Mucosa of descending colon (tissue), 3 donors: ENCODE data around the gene BCL6B. TPM values are rescaled to one million over a fixed set of nuclear protein-coding genes. Genes with fewer than 3 reads are reported as not detected.
"Not testable (repeated sequence)": the region's sequence is repeated elsewhere in the genome, so short reads cannot be mapped to it uniquely, and the experiment has no call there.

ENCODE experiments used
- ATAC-seq: fragments of 200-7000 bp; cut with Tn5 transposase; one replicate; pipeline ENCODE4 v1.9.1; 2020; ENCODE audit warnings: mild to moderate bottlenecking, moderate library complexity
- DNase-seq, 3 donors: peaks; one replicate each; pipeline ENCODE4 v3.0.0-alpha.2; 2020
- H3K36me3 ChIP-seq: fragments of 200-600 bp; one replicate; pipeline ENCODE4 v1.8.0; 2021; ENCODE audit warnings: low read depth, mild to moderate bottlenecking
- H3K4me1 ChIP-seq: fragments of 200-600 bp; one replicate; pipeline ENCODE4 v1.8.0; 2021; ENCODE audit warnings: low read depth, mild to moderate bottlenecking
- H3K4me3 ChIP-seq: fragments of 200-600 bp; one replicate; pipeline ENCODE4 v1.8.0; 2021; ENCODE audit warnings: mild to moderate bottlenecking
- H3K9me3 ChIP-seq: fragments of 200-600 bp; one replicate; pipeline ENCODE4 v1.8.0; 2021; ENCODE audit warnings: mild to moderate bottlenecking
- CTCF ChIP-seq: fragments of 200-600 bp; IDR thresholded peaks from one replicate; pipeline ENCODE4 v1.8.0; 2022; ENCODE audit warnings: antibody characterized with exemption, mild to moderate bottlenecking
- intact Hi-C, 2 donors: fragments of 100-400 bp; cut with DNase I in 1 of 2; cut with micrococcal nuclease in 1 of 2; formaldehyde crosslinking; loops; one replicate each; pipeline versions ENCODE4 v1.11.0 to v1.11.1; 2022; cut with DNase I, micrococcal nuclease
- total RNA-seq, 3 donors: library from RNA; stranded (reverse); fragmentation: NEBNext Ultra II Directional in 2 of 3; extraction: Animal tissue kit (Norgen Biotek cat#: 25700) in 2 of 3; gene quantifications; one replicate each; pipeline versions ENCODE4 v1.2.1 to v1.2.4, GENCODE V29; 2021 to 2023
- donor health status: DM: no; HTN: no; CAD: no; lungs with moderate emphysema.
- donor health status: DM: no; HTN: no; CAD: no.
- donor health status: DM: no; HTN: yes; CAD: no.

Gene BCL6B
- total RNA-seq, 3 donors from 2014 or later, result 2.5 to 9.2 (median 2.8) TPM

DNA sequence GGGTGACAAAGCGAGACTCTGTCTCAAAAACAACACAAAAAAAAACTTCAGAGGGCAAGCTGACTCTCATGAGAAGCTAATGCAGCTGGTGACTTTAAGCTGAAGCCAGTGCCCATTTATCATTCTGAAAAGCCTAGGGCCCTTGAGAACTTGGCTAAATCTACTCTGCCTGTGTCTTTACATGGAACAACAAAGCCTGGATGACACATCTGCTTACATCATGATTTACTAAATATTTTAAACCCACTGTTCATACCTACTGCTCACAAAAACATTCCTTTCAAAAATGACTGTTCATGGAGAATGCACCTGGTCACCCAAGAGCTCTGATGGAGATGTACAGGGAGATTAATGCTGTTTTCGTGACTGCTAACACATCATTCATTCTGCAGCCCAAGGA, 33.1 kb upstream of the BCL6B start:
- H3K4me1 ChIP-seq, result no peaks in the 10 kb centered on the region
- no peak for TF ChIP-seq CTCF
- intact Hi-C loops, result loop anchor here in 1 of 2 donors (10.0 kb wide), 1 partner anchor 325 kb away; no protein-coding TSS in a partner anchor
- H3K9me3 ChIP-seq, result no peaks in the 10 kb centered on the region
- no peak for ATAC-seq
- no peaks in the 10 kb centered on the region for H3K36me3 ChIP-seq
- DNase-seq, result no peak
- H3K4me3 ChIP-seq, result no peak overlapping the region

GRCh38 chr17:6993613-6994056, 29.2 kb upstream of the BCL6B start:
- H3K36me3 ChIP-seq, H3K4me1 ChIP-seq, DNase-seq, H3K9me3 ChIP-seq, ATAC-seq, H3K4me3 ChIP-seq: not testable (repeated sequence)
- intact Hi-C loops, result loop anchor here in 1 of 2 donors (10.0 kb wide), 1 partner anchor 329 kb away; no protein-coding TSS in a partner anchor

- intact Hi-C loops, result loop anchor here in 1 of 2 donors (10.0 kb wide), 1 partner anchor 329 kb away; no protein-coding TSS in a partner anchor
- no peak for ATAC-seq
Observed at GRCh38 chr17:6994118-6994598, 28.7 kb upstream of the BCL6B start.

GRCh38 chr17:6994666-6995256, 28.1 kb upstream of the BCL6B start:
- ATAC-seq (no peak), DNase-seq (no peak)
- no peaks in the 10 kb centered on the region for H3K9me3 ChIP-seq
- intact Hi-C loops, result loop anchor here in 1 of 2 donors (5.0 to 10.0 kb wide), 2 partner anchors 82 to 330 kb away; no protein-coding TSS in a partner anchor
- TF ChIP-seq CTCF, result no peak
- H3K36me3 ChIP-seq, result no peaks in the 10 kb centered on the region
- no peaks in the 10 kb centered on the region for H3K4me1 ChIP-seq
- no peak overlapping the region for H3K4me3 ChIP-seq

More at GRCh38 chr17:6994118-6994598, 28.7 kb upstream of the BCL6B start:
- Histone ChIP-seq H3K36me3 (no peaks in the 10 kb centered on the region), H3K9me3 (no peaks in the 10 kb centered on the region), H3K4me3 (no peak overlapping the region), H3K4me1 (no peaks in the 10 kb centered on the region)
- DNase-seq, result no peak
- TF ChIP-seq CTCF, result no peak

DNA sequence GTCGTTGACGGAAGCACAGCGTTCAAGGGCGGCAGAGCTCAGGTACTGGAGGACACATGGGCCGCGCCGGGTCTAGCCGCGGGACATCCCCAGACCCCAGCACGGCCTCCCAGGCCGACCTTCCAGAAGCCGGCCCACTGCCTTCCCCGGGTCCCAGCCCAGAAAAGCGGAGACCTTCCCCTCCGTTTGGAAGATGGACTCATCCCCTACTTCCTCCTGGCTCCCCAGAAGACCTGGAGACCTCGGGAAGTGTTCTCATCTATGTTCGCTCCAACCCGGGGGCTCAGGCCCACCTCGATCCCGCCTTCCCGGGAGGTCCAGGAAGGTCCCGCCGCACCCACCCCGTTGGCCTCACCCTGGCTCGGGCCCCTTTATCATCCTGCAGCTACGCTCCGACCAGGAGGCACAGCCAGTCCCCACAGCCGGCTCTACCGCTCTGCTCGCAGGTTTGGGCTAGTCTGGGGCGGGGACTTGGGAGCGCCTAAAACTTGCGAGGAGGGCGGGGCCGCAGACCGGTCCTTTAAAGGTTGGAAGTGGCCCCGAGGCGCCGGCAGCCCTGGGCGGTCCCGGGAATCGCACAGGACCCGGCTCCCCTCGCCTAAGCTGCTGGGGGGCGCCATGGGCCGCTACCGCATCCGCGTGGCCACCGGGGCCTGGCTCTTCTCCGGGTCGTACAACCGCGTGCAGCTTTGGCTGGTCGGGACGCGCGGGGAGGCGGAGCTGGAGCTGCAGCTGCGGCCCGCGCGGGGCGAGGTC, 27.2 kb upstream of the BCL6B start, which contains the start of gene ALOX12:
ALOX12 (plus strand) TSS at position 550 of the 756 bp plus-strand sequence; CDS start at position 619, 69 bp downstream.
- Histone ChIP-seq H3K4me3 (no peak within 1 kb of the TSS), H3K4me1 (no peaks in the 10 kb centered on the region), H3K9me3 (no peaks in the 10 kb centered on the region), H3K36me3 (no peaks in the 10 kb centered on the region)
- ATAC-seq (peak; percentile 76), DNase-seq (peak; percentile 43 to 65 (median 56))
- TF ChIP-seq CTCF, result no peak
- intact Hi-C loops, result loop anchor here in 1 of 2 donors (5.0 to 10.0 kb wide), 2 partner anchors 83 to 331 kb away; no protein-coding TSS in a partner anchor
